GM18499 (cell line): ENCODE results near the gene WDR45B.
"Not testable (repeated sequence)": the region's sequence is repeated elsewhere in the genome, so short reads cannot be mapped to it uniquely, and the experiment has no call there.

Source experiments
- ATAC-seq: cut with Tn5 transposase; IDR thresholded peaks from one replicate; pipeline ENCODE4 v1.9.1; 2021; ENCODE audit warnings: moderate number of reproducible peaks; ENCODE audit not compliant: insufficient read depth, unreplicated experiment

The WDR45B gene

GRCh38 chr17:82588266-82589175 is 59.7 kb downstream of the WDR45B start:
- no peak for ATAC-seq

DNA sequence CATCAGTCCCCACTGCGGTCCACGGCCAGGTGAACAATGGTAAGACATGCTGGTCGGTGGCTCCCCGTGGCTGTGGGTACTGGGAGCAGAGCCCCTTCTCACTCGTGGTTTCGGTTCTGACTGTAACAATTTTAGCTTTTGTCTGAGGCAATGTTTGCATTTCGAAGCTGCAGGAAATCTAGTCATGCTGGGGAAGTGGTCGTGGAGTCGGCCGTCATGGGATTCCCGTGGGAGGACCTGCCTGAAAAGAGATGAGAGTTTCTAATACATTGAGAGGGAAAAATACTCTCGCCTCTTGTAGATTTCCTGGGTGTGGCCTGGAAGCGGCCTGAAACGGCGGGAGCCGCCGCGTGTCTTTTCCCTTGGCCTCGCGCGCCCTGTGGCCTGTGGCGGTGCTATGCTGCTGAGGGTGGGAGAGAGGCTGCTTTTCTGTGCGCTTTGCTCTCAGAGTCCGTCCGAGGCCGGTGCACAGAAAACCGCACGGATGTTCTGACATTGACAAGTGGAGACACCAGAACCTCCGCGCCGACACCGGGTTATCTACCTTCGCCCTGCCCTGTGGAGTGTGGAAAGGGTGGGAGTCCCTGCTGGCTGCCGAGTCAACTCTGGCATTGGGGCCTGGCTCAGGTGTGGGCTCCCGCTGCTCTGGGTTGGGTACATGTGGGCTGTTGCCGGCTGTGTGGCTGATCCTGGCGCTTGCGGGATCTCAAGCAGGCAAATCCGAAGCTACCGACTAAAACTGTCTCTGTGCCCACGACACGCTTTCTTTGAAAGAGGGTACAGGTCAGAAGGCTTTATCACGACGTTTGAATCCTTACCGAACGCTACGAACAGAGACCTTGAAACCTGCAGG is 60.8 kb downstream of the WDR45B start:
- ATAC-seq = no peak

DNA sequence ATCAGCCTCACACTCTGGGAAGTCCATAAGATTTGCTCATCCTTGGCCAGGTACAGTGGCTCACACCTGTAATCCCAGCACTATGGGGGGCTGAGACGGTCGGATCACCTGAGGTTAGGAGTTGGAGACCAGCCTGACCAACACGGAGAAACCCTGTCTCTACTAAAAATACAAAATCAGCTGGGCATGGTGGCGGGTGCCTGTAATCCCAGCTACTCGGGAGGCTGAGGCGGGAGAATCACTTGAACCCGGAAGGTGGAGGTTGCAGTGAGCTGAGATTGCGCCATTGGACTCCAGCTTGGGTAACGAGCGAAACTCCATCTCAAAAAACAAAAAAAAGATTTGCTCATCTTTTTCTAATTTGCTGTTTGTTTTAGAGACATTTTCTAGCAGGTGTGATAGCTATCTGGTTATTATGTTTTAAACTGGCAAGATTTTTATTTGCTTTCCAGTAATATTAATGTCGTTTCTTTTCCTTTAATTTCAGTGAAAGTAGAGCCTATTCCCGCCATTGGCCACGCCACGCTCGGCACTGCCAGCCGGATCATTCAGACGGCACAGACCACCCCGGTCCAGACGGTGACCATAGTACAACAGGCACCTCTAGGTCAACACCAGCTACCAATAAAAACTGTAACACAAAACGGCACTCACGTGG is 61.5 kb downstream of the WDR45B start:
- ATAC-seq = no peak

- not testable (repeated sequence) for ATAC-seq
Measured at GRCh38 chr17:82585935-82586575, 62.2 kb downstream of the WDR45B start.

GRCh38 chr17:82583720-82584234 is 64.5 kb downstream of the WDR45B start:
- no peak for ATAC-seq

DNA sequence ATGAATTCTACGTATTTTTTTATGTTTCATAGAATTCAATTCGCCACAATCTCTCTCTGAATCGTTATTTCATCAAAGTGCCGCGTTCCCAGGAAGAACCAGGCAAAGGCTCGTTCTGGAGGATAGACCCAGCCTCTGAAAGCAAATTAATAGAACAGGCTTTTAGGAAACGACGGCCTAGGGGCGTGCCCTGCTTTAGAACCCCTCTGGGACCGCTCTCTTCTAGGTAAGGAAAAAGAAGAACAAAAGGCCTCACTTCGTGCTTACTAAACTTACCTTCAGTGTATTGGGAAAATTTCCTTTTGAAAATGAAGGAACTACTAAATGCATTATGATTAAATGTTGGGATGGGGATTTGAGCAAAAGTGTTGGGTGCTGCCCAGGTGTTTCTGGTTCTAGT is 65.5 kb downstream of the WDR45B start:
- ATAC-seq = no peak

GRCh38 chr17:82582213-82582612 is 66.0 kb downstream of the WDR45B start:
- no peak for ATAC-seq

DNA sequence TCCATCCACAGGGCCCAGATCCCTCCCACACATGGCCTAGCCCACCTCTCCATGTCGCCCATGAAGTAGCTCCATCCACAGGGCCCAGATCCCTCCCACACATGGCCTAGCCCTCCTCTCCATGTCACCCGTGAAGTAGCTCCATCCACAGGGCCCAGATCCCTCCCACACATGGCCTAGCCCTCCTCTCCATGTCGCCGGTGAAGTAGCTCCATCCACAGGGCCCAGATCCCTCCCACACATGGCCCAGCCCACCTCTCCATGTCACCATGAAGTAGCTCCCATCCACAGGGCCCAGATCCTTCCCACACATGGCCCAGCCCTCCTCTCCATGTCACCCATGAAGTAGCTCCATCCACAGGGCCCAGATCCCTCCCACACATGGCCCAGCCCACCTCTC is 68.3 kb downstream of the WDR45B start:
- not testable (repeated sequence) for ATAC-seq

DNA sequence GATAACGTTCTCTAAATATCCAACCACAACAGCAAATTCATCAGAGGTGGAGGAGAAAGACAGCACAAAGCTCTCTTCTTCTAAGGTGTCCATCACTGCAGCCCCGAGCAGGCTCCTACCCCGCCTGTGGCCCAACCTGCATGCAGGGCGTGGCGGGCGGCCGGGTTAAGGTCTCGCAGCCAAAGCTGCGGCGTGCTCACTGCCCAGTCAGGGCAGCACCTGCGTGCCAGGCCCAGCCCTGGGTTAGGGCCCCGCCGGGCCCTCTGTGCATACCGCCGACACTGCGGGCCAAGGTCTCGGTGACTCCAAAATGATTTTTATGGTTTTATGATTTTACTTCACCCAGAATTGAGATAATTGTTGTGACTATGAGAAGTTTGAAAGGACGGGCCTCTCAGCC is 70.9 kb downstream of the WDR45B start:
- no peak for ATAC-seq

- ATAC-seq = not testable (repeated sequence)
Measured at GRCh38 chr17:82575581-82576221, 72.5 kb downstream of the WDR45B start.

- no peak for ATAC-seq
Measured at GRCh38 chr17:82574041-82574440, 74.2 kb downstream of the WDR45B start.

DNA sequence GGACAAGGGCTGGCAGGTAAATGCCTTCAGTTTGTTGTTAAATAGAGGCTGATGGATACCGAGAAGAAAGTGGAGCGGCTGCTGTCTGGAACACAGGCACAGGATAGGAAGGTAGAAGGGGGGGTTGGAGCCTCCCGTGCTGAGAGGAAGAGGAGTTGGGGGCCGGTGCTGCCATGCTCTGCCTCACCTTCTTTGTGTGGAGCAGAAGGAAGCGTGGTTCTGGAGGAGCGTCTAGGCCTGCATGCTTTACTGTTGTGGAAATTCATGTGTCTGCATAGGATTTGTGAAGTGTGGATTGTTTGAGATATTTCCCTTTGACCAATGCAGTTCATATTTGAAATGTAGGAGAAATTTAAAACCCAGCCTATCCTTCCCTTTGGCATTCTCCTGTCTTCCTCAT is 76.4 kb downstream of the WDR45B start:
- ATAC-seq = no peak

GRCh38 chr17:82570277-82570676 is 78.0 kb downstream of the WDR45B start:
- ATAC-seq = no peak

GRCh38 chr17:82569621-82570020 is 78.6 kb downstream of the WDR45B start:
- ATAC-seq = no peak

DNA sequence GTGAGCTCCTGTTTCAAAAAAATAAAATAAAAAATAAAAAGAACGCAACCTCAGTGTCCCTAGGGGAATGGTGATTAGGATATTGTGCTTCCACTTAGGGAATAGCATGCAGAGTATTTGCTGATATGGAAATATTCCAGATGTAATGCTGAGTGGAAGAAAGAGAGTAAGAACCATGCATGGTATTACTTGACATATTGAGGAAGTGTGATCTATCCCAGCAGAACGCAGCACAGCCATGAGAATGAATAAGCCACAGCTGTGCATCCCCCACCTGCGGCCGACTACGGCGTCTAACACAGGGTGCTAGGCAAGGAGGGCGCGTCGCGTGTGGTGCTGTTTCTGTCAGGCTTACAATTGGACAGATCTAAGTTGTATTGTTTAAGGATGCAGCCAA is 79.2 kb downstream of the WDR45B start:
- ATAC-seq = no peak

DNA sequence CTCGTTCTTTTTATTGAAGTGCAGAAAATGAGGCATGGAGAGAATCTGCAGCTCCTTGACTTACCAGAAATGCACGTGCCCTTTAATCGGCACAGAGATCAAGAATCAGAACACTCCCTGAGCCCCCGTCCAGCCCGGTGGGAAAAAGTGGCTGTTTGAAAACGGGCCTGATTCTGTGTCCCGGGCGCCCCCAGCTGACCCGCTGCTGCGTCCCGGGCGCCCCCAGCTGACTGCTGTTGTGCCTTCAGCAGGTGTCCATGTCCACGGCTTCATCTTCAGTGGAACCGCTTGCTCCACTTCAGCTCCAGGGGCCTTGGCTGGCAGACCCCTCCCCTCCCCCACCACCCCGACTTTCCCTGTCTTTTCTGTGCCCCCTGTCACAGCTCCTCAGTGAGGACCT is 81.0 kb downstream of the WDR45B start:
- no peak for ATAC-seq

DNA sequence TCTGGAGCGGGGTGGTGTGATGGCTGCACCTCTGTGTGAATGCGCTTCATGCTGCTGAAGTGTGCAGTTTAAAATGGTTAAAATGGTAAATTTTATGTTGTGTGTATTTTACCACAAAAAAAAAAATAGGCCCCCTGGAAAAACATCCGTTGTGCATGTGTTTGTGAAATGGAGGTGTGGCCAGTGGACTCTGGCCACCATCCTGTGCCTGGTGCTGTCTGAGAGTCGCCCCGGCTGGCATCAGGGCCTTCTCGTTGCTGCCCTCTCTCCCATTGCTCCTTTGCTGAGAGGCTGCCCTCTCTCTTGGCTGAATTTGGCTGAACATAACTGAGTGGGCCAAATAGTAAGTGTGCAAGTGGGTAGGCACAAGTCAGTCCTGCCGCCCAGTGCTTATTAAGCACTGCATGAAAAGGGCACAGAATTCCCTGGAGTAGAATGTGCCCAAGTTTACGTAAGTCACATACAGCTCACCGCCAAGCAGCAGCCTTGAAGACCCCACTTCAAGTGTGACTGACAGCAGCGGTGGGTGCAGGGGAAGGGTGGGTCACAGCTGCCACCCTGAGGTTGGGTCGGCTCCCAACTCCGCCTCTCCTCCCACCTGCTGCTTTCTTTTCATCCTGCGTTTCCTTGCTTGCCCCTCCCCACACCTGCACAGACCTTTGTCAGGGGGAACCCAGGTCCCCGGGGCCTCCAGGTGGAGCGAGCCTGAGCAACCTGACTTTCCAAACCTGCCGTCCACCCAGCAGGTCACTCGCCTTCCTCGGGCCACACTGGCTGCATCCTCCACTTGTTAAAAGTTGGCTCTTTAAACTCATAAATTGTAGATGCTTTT is 81.9 kb downstream of the WDR45B start:
- no peak for ATAC-seq

GRCh38 chr17:82565551-82565950 is 82.7 kb downstream of the WDR45B start:
- ATAC-seq = no peak
